Brain microvascular endothelial cell (primary cell): ENCODE measurements around the gene NEB.
A peak's percentile ranks its signal among the peaks of the same experiment; 100 is the strongest.

Experiments used
- DNase-seq: peaks from one replicate; pipeline ENCODE4 v3.0.0-alpha.2; 2020
- H3K27ac ChIP-seq: fragments of 250-450 bp; sonication (Bioruptor Pico); 2 replicates; pipeline ENCODE4 v1.5.1; 2020; ENCODE audit warnings: mild to moderate bottlenecking, moderate library complexity
- H3K27me3 ChIP-seq: fragments of 250-450 bp; sonication (Bioruptor Pico); replicated peaks from 2 replicates; pipeline ENCODE4 v1.5.1; 2020; ENCODE audit warnings: mild to moderate bottlenecking
- H3K36me3 ChIP-seq: fragments of 250-450 bp; sonication (Bioruptor Pico); replicated peaks from 2 replicates; pipeline ENCODE4 v1.5.1; 2020; ENCODE audit warnings: mild to moderate bottlenecking
- H3K4me3 ChIP-seq: 2 replicates; pipeline ENCODE4 v1.5.1; 2011; ENCODE audit warnings: low read depth, mild to moderate bottlenecking, control low read depth, low read length, moderate library complexity
- CTCF ChIP-seq: IDR thresholded peaks from 2 replicates; pipeline ENCODE4 v1.5.1; 2011; ENCODE audit warnings: low read depth, mild to moderate bottlenecking, moderate library complexity, low read length, control low read depth, inconsistent platforms; ENCODE audit errors: missing control alignments
- in situ Hi-C: cut with HindIII; loops from 2 replicates; pipeline ENCODE4 v1.10.0; 2017; ENCODE audit warnings: low sequenced_read_pairs, low pct_ligation_motif_present

Gene NEB

GRCh38 chr2:151459358-151459757, 274.9 kb downstream of the NEB start:
- DNase-seq = no peak
- no peak for TF ChIP-seq CTCF
- Histone ChIP-seq H3K27me3 (no peaks in the 10 kb centered on the region), H3K27ac (no peak overlapping the region), H3K36me3 (peaks cover 56% of the 10 kb centered on the region), H3K4me3 (no peak overlapping the region)
- in situ Hi-C loops = no loop called here

- in situ Hi-C loops = no loop called here
- no peak for DNase-seq
- no peak overlapping the region for H3K4me3 ChIP-seq
- H3K36me3 ChIP-seq = peaks cover 50% of the 10 kb centered on the region
- TF ChIP-seq CTCF = no peak
- H3K27ac ChIP-seq = no peak overlapping the region
- H3K27me3 ChIP-seq = no peaks in the 10 kb centered on the region
These were observed 295.1 kb downstream of the NEB start for GRCh38 chr2:151439127-151439526.

GRCh38 chr2:151438506-151438905, 295.8 kb downstream of the NEB start:
- Histone ChIP-seq H3K36me3 (peaks cover 43% of the 10 kb centered on the region), H3K27ac (no peak overlapping the region), H3K27me3 (no peaks in the 10 kb centered on the region), H3K4me3 (no peak overlapping the region)
- in situ Hi-C loops = no loop called here
- no peak for TF ChIP-seq CTCF
- DNase-seq = no peak

- Histone ChIP-seq H3K4me3 (no peak overlapping the region), H3K27me3 (no peaks in the 10 kb centered on the region), H3K27ac (no peak overlapping the region), H3K36me3 (peaks cover 38% of the 10 kb centered on the region)
- TF ChIP-seq CTCF = peak; percentile 40
- peak; percentile 18 for DNase-seq
- in situ Hi-C loops = no loop called here
These were observed 296.6 kb downstream of the NEB start for GRCh38 chr2:151437630-151438029.
